ENCODE results near the gene AK1.

AK1 gene

DNA sequence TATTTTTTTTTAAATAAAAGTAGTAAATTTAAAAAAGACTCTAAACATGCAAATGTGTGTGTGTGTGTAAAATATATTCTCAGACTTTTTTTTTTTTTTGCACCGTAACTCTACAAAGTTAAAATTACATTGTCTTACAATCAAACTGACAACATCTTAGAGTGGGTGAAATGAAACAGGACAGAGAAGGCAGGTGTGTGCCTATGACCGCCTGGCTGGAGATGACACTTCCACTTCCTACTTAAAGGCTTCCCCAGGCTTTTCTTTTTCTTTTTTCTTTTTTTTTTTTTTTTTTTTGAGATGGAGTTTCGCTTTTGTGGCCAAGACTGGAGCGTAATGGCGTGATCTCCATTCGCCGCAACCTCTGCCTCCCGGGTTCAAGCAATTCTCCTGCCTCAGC, 2.7 kb upstream of the AK1 start:
- Histone ChIP-seq H3K79me2 (ENCODE audit: insufficient read depth, low read length) (no peaks in the 10 kb centered on the region), H2AFZ (ENCODE audit: low read length) (no peak overlapping the region), H3K4me3 (ENCODE audit: low read depth, low read length, poor library complexity, severe bottlenecking) (no peak overlapping the region), H3K4me2 (ENCODE audit: low read length) (no peak overlapping the region), H3K27me3 (ENCODE audit: insufficient read depth, low read length) (peaks cover 4% of the 10 kb centered on the region; the same call in 1 of the 2 replicates), H3K9me3 (ENCODE audit: low read length) (no peaks in the 10 kb centered on the region), H3K9me2 (ENCODE audit: low read depth, low read length) (no peaks in the 10 kb centered on the region), H3K9ac (ENCODE audit: low read length) (no peak overlapping the region), H3F3A (ENCODE audit: insufficient read depth, low read length) (no peaks in the 10 kb centered on the region), H4K20me1 (ENCODE audit: insufficient read depth, low read length) (no peaks in the 10 kb centered on the region), H3K4me1 (ENCODE audit: insufficient read depth, low read length, severe bottlenecking) (peaks cover 21% of the 10 kb centered on the region), H3K36me3 (ENCODE audit: insufficient read depth, low read length) (no peaks in the 10 kb centered on the region; the same call in 1 of the 2 replicates), H3K27ac (ENCODE audit: low read depth, low read length, poor library complexity, severe bottlenecking) (no peak overlapping the region)
- no peak for TF ChIP-seq EZH2 (IDR thresholded peaks at IDR 0.05; ENCODE audit: borderline replicate concordance, low read length)
- TF ChIP-seq, protein P1, sequence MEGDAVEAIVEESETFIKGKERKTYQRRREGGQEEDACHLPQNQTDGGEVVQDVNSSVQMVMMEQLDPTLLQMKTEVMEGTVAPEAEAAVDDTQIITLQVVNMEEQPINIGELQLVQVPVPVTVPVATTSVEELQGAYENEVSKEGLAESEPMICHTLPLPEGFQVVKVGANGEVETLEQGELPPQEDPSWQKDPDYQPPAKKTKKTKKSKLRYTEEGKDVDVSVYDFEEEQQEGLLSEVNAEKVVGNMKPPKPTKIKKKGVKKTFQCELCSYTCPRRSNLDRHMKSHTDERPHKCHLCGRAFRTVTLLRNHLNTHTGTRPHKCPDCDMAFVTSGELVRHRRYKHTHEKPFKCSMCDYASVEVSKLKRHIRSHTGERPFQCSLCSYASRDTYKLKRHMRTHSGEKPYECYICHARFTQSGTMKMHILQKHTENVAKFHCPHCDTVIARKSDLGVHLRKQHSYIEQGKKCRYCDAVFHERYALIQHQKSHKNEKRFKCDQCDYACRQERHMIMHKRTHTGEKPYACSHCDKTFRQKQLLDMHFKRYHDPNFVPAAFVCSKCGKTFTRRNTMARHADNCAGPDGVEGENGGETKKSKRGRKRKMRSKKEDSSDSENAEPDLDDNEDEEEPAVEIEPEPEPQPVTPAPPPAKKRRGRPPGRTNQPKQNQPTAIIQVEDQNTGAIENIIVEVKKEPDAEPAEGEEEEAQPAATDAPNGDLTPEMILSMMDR (IDR thresholded peaks at IDR 0.05; ENCODE audit: low read length), result no peak

DNA sequence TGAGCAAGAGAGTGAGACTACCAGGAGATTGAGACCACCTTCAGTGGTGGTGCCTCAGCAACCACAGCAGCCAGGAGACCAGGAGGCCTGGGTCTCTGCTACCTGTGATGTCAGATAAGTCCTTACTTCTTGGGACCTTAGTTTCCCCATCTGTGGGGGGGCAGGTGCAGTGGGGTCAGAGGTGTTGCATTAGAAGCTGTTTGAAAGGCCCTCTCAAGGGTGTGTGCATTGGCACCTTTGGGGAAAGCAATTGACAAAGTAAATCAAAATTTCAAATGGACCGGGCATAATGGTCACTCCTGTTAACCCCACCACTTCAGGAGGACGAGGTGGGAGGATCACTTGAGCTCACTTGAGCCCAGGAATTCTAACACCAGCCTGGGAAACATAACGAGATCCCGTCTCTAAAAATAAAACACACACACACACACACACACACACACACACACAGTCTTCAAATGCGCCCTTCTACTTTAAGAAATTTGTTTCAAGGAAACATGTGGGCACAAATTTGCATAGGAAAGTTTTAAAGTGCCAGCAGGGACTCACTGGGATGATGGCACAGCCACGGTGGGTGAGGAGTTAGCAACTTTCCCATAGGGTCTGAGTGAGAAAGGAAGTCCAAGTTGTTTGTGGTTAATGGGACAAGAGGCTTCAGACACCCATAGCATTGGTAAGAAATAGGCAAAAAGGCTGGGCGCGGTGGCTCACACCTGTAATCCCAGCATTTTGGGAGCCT, 1.3 kb upstream of the AK1 start:
- Histone ChIP-seq H4K20me1 (ENCODE audit: insufficient read depth, low read length) (no peaks in the 10 kb centered on the region), H2AFZ (ENCODE audit: low read length) (no peak overlapping the region), H3F3A (ENCODE audit: insufficient read depth, low read length) (no peaks in the 10 kb centered on the region), H3K79me2 (ENCODE audit: insufficient read depth, low read length) (no peaks in the 10 kb centered on the region), H3K9me3 (ENCODE audit: low read length) (no peaks in the 10 kb centered on the region), H3K9ac (ENCODE audit: low read length) (no peak overlapping the region), H3K9me2 (ENCODE audit: low read depth, low read length) (no peaks in the 10 kb centered on the region), H3K4me1 (ENCODE audit: insufficient read depth, low read length, severe bottlenecking) (peaks cover 8% of the 10 kb centered on the region), H3K27ac (ENCODE audit: low read depth, low read length, poor library complexity, severe bottlenecking) (no peak overlapping the region), H3K36me3 (ENCODE audit: insufficient read depth, low read length) (no peaks in the 10 kb centered on the region; the same call in 1 of the 2 replicates), H3K4me2 (ENCODE audit: low read length) (no peak overlapping the region), H3K27me3 (ENCODE audit: insufficient read depth, low read length) (peaks cover 8% of the 10 kb centered on the region; the same call in 1 of the 2 replicates), H3K4me3 (ENCODE audit: low read depth, low read length, poor library complexity, severe bottlenecking) (no peak overlapping the region)
- TF ChIP-seq, protein P1 (IDR thresholded peaks at IDR 0.05; ENCODE audit: low read length), result no peak
- TF ChIP-seq EZH2 (IDR thresholded peaks at IDR 0.05; ENCODE audit: borderline replicate concordance, low read length), result no peak

DNA sequence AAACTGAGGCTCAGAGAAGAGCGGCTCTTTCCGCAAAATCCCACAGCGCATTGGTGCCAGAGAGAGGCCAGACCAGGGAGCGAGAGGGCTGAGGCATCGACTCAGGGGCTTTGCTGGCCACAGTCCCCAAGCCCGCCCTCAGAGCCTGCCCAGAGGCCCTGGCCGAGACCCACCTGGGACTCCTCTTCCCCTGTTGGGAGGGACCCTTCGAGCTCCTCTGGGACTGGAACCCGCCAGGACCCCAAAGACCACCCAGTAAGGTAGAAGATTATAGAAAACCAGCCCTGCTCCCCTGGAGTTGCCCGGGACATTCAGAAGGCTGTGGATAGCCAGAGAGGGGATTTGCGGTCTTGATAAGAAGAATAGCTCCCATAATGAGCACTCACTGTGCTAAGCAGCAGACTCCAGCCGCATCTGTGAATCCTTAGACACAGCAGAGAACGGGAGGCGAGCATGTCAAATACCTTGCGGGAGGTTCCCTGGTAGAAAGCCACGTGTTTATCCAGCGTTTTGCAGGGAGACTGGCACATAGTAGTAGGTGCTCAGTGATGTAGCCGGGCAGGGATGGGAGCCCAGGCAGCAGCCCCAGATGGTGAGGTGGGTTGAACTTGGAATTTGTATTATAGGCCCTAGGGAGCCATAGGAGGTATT, 651 bp upstream of the AK1 start:
- H3K27ac ChIP-seq (ENCODE audit: low read depth, low read length, poor library complexity, severe bottlenecking), result no peak overlapping the region
- no peaks in the 10 kb centered on the region for H3K9me2 ChIP-seq (ENCODE audit: low read depth, low read length)
- H3K27me3 ChIP-seq (ENCODE audit: insufficient read depth, low read length), result peaks cover 14% of the 10 kb centered on the region; the same call in 1 of the 2 replicates
- TF ChIP-seq EZH2 (IDR thresholded peaks at IDR 0.05; ENCODE audit: borderline replicate concordance, low read length), result no peak
- TF ChIP-seq, protein P1 (IDR thresholded peaks at IDR 0.05; ENCODE audit: low read length), result no peak
- H3K79me2 ChIP-seq (ENCODE audit: insufficient read depth, low read length), result no peaks in the 10 kb centered on the region
- H2AFZ ChIP-seq (ENCODE audit: low read length), result no peak overlapping the region
- no peaks in the 10 kb centered on the region for H3K9me3 ChIP-seq (ENCODE audit: low read length)
- no peaks in the 10 kb centered on the region; the same call in 1 of the 2 replicates for H3K36me3 ChIP-seq (ENCODE audit: insufficient read depth, low read length)
- H3K4me3 ChIP-seq (ENCODE audit: low read depth, low read length, poor library complexity, severe bottlenecking), result no peak overlapping the region
- H3K9ac ChIP-seq (ENCODE audit: low read length), result no peak overlapping the region
- H3F3A ChIP-seq (ENCODE audit: insufficient read depth, low read length), result no peaks in the 10 kb centered on the region
- H3K4me2 ChIP-seq (ENCODE audit: low read length), result no peak overlapping the region
- peaks cover 6% of the 10 kb centered on the region for H3K4me1 ChIP-seq (ENCODE audit: insufficient read depth, low read length, severe bottlenecking)
- H4K20me1 ChIP-seq (ENCODE audit: insufficient read depth, low read length), result no peaks in the 10 kb centered on the region

All from OCI-LY1 (cell line).